NCI-H446 treated with DMSO at 0.1 percent for 48 hours (cell line): ENCODE data around the gene RPS8.
"Not testable (repeated sequence)": the region's sequence is repeated elsewhere in the genome, so short reads cannot be mapped to it uniquely, and the experiment has no call there.

Experiments
- DNase-seq: peaks from one replicate; lab custom pipeline; 2025; lab: John Stamatoyannopoulos, UW

Gene RPS8

GRCh38 chr1:44775078-44775929 is at the start of gene RPS8:
Gene RPS8, plus strand, starts transcription at chr1:44775540. Its CDS starts 57 bp downstream, at chr1:44775597.
- peak; percentile 87 for DNase-seq

DNA sequence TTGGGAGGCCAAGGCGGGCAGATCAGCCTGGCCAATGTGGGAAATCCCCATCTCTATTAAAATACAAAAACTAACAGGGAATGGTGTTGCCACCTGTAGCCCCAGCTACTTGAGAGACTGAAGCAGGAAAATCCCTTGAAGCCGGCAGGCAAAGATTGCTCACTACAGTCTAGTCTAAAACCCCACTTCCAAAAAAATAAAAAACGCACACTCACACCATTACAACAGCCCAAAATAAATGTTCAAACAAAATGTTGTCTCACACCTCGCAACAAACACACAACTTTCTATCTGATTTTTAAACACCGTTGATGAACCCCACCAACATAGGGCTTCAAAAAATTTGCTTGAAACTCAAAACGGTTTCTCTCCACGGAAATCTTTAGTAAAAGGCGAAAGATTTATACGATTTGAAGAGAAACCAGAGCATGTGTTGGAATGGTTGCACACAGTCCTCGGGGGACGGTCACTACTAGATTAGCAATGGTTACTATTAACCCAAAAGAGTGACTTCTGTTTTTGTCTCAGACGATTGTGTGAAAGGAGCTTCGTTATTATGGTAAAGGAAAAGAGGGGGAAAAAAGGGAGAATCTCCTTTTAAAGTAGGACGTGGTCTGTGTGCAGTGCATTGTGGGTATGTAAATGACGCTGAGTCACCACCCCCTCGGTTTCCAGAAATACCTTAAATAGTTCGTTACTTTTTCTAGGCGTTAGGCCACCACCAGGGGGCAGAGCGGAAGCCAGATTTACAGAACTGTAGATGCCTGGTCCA is 44.4 kb upstream of the RPS8 start, which contains the start of gene RNU5D-1:
Gene RNU5D-1 (minus strand): TSS at position 430 of the 772 bp plus-strand sequence.
- peak; percentile 98 for DNase-seq

DNA sequence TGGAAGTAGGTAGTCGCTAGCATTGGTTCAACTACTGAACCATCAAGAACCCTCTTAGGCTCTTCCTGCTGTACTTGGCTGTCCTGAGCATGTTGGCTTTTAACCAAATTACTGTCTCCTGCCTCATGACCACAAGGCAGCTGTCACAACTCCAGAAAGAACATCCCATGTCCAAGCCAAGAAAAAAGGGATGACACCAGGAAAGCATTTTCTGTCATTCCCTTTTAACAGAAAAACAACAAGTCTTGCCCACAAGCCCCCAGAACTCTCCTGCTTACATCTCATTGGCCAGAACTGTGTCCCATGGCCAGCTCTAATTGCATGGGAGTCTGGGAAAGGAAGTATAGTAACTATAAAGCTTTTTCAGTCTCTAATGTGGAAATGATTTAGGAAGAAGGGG is 42.0 kb upstream of the RPS8 start:
- DNase-seq, result peak; percentile 75

- no peak for DNase-seq
Measured at GRCh38 chr1:44733784-44734183, 41.6 kb upstream of the RPS8 start.

DNA sequence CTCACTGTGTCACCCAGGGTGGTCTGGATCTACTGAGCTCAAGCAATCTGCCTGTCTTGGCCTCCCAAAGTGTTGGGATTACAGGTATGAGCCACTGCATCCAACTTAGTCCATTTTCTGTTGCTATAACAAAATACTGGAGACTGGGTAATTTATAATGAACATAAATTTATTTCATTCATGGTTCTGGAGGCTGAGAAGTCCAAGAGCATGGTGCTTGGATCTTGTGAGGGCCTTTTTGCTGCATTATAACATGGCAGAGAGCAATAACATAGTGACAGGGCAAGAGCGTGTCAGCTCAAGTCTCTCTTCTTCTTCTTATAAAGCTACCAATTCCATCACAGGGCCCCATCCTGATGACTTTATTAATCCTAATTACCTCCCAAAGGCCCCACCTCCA is 39.3 kb upstream of the RPS8 start:
- no peak for DNase-seq

DNA sequence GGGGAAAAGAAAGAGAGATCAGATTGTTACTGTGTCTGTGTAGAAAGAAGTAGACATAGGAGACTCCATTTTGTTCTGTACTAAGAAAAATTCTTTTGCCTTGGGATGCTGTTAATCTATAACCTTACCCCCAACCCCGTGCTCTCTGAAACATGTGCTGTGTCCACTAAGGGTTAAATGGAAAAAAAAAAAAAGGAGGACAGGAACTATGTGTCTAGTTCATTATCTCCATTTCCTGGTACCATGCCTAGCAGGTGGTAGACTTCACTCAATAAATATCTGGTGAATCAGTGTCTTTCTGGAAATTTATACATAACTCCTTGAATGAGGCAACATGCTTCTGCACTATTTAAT is 36.4 kb upstream of the RPS8 start:
- DNase-seq, result not testable (repeated sequence)

GRCh38 chr1:44739307-44740178 is 35.8 kb upstream of the RPS8 start, which contains the start of gene KIF2C:
Gene KIF2C, plus strand, starts transcription at chr1:44739837. Its CDS starts 96 bp downstream, at chr1:44739933.
- DNase-seq, result peak; percentile 97

- no peak for DNase-seq
Measured at GRCh38 chr1:44740179-44740617, 35.1 kb upstream of the RPS8 start.

GRCh38 chr1:44743211-44743610 is 32.1 kb upstream of the RPS8 start:
- no peak for DNase-seq

GRCh38 chr1:44747878-44748277 is 27.5 kb upstream of the RPS8 start:
- DNase-seq, result no peak

GRCh38 chr1:44757420-44757819 is 17.9 kb upstream of the RPS8 start:
- DNase-seq, result no peak

GRCh38 chr1:44759077-44759476 is 16.3 kb upstream of the RPS8 start:
- DNase-seq, result no peak

DNA sequence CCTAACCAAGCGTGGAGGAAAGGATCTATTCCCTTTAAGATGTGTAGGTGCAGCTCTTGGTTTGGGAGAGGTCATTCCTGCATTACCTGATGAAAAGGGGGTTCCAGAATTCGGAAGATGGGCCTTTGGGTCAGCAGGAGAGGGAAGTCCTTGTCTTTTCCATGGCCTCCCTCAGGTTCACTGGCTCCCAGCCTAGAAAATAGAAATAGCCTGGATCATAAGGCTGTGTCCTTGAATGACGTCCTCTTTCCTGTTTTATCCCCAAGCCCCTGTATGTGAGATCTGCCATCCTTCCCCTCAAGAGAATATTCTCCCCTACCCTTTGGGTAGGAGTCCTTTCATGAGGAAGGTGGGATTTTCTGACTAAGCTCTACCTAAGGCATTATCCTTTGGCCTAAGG is 14.5 kb upstream of the RPS8 start:
- no peak for DNase-seq

GRCh38 chr1:44766421-44766820 is 8.9 kb upstream of the RPS8 start:
- not testable (repeated sequence) for DNase-seq

- no peak for DNase-seq
Measured at GRCh38 chr1:44775930-44776729, 790 bp downstream of the RPS8 start.

- DNase-seq, result no peak
Measured at GRCh38 chr1:44776730-44777068, 1.4 kb downstream of the RPS8 start.

DNA sequence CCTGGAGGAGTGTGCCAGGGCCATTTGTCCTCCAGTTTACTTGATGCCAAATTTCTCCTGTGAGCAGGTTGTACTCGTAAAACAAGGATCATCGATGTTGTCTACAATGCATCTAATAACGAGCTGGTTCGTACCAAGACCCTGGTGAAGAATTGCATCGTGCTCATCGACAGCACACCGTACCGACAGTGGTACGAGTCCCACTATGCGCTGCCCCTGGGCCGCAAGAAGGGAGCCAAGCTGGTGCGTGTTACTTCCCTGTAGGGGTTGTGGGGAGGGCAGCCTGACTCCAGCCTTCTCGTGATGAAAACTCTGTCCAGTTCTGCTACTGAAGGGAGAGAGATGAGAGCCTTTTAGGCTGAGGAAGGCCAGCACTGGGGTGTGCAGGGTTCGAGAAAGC is 2.2 kb downstream of the RPS8 start:
- no peak for DNase-seq

DNA sequence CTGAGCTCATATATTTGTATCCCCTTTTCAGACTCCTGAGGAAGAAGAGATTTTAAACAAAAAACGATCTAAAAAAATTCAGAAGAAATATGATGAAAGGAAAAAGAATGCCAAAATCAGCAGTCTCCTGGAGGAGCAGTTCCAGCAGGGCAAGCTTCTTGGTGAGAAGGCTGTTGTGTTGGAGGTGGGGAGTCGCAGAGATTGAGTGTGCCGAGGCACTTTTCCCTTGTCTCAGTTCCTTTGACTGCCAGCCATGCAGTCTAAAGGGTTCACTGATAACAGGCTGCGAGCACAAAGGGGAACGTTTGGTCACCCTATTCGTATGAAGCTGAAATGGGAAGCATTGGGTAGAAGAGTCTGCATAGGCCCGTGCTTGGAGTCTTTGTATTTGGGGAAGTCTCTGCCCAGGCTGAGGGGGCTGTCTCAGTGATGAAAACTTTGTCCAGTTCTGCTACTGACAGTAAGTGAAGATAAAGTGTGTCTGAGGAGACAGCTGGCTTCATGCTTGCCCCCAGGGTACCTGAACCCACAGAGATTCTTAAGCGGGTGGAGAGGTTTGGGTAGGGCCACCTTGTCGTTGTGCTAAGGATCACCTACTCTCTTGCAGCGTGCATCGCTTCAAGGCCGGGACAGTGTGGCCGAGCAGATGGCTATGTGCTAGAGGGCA is 2.8 kb downstream of the RPS8 start:
- DNase-seq, result no peak

DNA sequence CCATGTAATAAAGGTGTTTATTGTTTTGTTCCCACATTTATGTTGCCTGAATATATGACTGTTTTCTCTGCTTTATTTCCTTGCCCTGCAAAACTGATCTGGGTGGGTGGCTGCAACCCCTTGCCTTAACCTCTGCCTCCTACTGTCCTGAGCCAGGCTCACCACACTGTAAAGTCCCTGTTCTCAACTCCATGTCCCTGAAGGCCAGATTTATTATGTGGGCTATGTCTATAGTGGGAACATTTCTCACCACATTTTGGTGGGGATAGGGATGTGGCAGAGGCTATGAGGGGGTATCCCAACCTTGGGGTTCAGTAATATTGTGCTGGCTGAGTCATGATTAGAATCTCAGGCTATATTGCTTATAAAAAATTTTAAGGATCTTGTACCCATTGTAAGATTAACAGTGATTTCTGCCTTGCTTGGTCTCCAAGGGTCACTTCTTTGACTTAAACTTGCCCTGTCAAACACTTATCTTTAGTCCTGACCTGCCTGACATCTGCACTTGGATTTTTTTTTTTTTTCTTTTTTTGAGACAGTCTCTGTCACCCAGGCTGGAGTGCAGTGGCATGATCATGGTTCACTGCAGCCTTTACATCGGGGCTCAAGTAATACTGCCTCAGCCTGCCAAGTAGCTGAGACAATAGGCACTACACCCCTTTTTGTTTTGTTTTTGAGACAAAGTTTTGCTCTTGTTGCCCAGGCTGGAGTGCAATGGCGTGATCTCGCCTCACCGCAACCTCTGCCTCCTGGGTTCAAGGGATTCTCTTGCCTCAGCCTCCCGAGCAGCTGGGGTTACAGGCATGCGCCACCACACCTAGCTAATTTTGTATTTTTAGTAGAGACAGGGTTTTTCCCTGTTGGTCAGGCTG is 3.6 kb downstream of the RPS8 start:
- no peak for DNase-seq
